ENCODE data around the gene IAPP.
"Not testable (repeated sequence)": the region's sequence is repeated elsewhere in the genome, so short reads cannot be mapped to it uniquely, and the experiment has no call there.

IAPP gene

GRCh38 chr12:21353948-21354347, 18.8 kb upstream of the IAPP start (continued):
- TF ChIP-seq, protein P1, sequence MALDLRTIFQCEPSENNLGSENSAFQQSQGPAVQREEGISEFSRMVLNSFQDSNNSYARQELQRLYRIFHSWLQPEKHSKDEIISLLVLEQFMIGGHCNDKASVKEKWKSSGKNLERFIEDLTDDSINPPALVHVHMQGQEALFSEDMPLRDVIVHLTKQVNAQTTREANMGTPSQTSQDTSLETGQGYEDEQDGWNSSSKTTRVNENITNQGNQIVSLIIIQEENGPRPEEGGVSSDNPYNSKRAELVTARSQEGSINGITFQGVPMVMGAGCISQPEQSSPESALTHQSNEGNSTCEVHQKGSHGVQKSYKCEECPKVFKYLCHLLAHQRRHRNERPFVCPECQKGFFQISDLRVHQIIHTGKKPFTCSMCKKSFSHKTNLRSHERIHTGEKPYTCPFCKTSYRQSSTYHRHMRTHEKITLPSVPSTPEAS (tag by site-specific recombination; IDR thresholded peaks at IDR 0.05): no peak

DNA sequence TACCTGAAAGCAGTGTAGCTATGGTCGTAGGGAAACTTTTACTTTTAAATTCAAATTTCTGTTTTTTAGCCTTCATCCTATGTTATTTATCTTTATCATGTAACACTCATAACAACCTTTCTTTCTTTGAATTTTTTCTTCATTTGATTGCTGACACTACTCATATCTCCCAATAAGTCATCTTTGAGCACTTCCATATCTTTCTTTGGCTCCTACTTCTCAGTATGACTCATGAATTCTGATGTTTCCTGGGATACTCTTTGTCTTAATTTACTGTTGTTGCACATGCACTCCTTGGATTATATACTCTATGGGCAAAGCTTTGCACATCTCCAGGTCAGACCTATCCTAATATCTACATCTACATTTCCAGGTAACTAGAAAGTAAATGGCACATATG, 18.1 kb upstream of the IAPP start:
- TF ChIP-seq ZFP41 (tag by site-specific recombination; IDR thresholded peaks at IDR 0.05; ENCODE audit: borderline replicate concordance) (no peak), ZNF768 (tag by site-specific recombination; IDR thresholded peaks at IDR 0.05) (no peak), ZNF155 (tag by site-specific recombination; IDR thresholded peaks at IDR 0.05) (no peak), ZNF677 (tag by site-specific recombination; IDR thresholded peaks at IDR 0.05) (no peak), ZNF623 (tag by site-specific recombination; IDR thresholded peaks at IDR 0.05) (no peak), PRDM1 (tag by site-specific recombination; IDR thresholded peaks at IDR 0.05) (no peak)
- CTCF ChIA-PET: no interaction called here

DNA sequence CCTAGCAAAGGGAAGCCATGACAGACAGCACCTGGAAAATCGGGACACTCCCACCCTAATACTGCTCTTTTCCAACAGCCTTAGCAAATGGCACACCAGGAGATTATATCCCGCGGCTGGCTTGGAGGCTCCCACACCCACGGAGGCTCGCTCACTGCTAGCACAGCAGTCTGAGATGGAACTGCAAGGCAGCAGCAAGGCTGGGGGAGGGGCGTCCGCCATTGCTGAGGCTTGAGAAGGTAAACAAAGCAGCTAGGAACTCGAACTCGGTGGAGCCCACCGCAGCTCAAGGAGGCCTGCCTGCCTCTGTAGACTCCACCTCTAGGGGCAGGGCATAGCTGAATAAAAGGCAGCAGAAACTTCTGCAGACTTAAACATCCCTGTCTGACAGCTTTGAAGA, 12.1 kb upstream of the IAPP start:
- H3K9me3 ChIP-seq (ENCODE audit: control insufficient read depth, insufficient read depth, low read depth, low read length); H3K4me3 ChIP-seq (ENCODE audit: low read depth, low read length); H3K4me1 ChIP-seq (ENCODE audit: control insufficient read depth, insufficient read depth, low read length); H3K27ac ChIP-seq (ENCODE audit: extremely low read depth, low read depth, low read length); POLR2A ChIA-PET; H3K36me3 ChIP-seq (ENCODE audit: control insufficient read depth in 2 of 2, insufficient read depth in 1 of 2, low read length in 2 of 2): not testable (repeated sequence)
- CTCF ChIA-PET: interaction anchor here (0.6 kb wide), 1 partner anchor 1739 kb away, joined by 3 read pairs; no protein-coding TSS in a partner anchor

More for the DNA sequence above, 18.1 kb upstream of the IAPP start:
- Histone ChIP-seq H3K4me3 (ENCODE audit: low read depth, low read length) (no peak overlapping the region), H3K36me3 (ENCODE audit: control insufficient read depth in 2 of 2, insufficient read depth in 1 of 2, low read length in 2 of 2) (no peaks in the 10 kb centered on the region), H3K27ac (ENCODE audit: extremely low read depth, low read depth, low read length) (no peak overlapping the region), H3K4me1 (ENCODE audit: control insufficient read depth, insufficient read depth, low read length) (no peaks in the 10 kb centered on the region), H3K9me3 (ENCODE audit: control insufficient read depth, insufficient read depth, low read depth, low read length) (no peaks in the 10 kb centered on the region)
- POLR2A ChIA-PET: no interaction called here

- no peaks in the 10 kb centered on the region for H3K4me1 ChIP-seq (ENCODE audit: control insufficient read depth, insufficient read depth, low read length)
- POLR2A ChIA-PET: no interaction called here
- no peak overlapping the region for H3K4me3 ChIP-seq (ENCODE audit: low read depth, low read length)
- no peak overlapping the region for H3K27ac ChIP-seq (ENCODE audit: extremely low read depth, low read depth, low read length)
- H3K9me3 ChIP-seq (ENCODE audit: control insufficient read depth, insufficient read depth, low read depth, low read length): no peaks in the 10 kb centered on the region
- TF ChIP-seq GLI4 (tag by site-specific recombination; IDR thresholded peaks at IDR 0.05) (no peak), SP7 (tag by site-specific recombination; IDR thresholded peaks at IDR 0.05) (no peak), ZNF354C (tag by site-specific recombination; IDR thresholded peaks at IDR 0.05; ENCODE audit: borderline replicate concordance, low read depth) (no peak)
- no peaks in the 10 kb centered on the region for H3K36me3 ChIP-seq (ENCODE audit: control insufficient read depth in 2 of 2, insufficient read depth in 1 of 2, low read length in 2 of 2)
- CTCF ChIA-PET: interaction anchor here (1.0 kb wide), 1 partner anchor 30 kb away, joined by 3 read pairs; no protein-coding TSS in a partner anchor
Observed at GRCh38 chr12:21369141-21369980, 3.3 kb upstream of the IAPP start.

- no peak overlapping the region for H3K4me3 ChIP-seq (ENCODE audit: low read depth, low read length)
- CTCF ChIA-PET: interaction anchor here (1.0 kb wide), 1 partner anchor 32 kb away, joined by 3 read pairs; no protein-coding TSS in a partner anchor
- POLR2A ChIA-PET: no interaction called here
- H3K36me3 ChIP-seq (ENCODE audit: control insufficient read depth in 2 of 2, insufficient read depth in 1 of 2, low read length in 2 of 2): no peaks in the 10 kb centered on the region
- H3K27ac ChIP-seq (ENCODE audit: extremely low read depth, low read depth, low read length): no peak overlapping the region
- no peaks in the 10 kb centered on the region for H3K4me1 ChIP-seq (ENCODE audit: control insufficient read depth, insufficient read depth, low read length)
- no peaks in the 10 kb centered on the region for H3K9me3 ChIP-seq (ENCODE audit: control insufficient read depth, insufficient read depth, low read depth, low read length)
- TF ChIP-seq, protein P2, sequence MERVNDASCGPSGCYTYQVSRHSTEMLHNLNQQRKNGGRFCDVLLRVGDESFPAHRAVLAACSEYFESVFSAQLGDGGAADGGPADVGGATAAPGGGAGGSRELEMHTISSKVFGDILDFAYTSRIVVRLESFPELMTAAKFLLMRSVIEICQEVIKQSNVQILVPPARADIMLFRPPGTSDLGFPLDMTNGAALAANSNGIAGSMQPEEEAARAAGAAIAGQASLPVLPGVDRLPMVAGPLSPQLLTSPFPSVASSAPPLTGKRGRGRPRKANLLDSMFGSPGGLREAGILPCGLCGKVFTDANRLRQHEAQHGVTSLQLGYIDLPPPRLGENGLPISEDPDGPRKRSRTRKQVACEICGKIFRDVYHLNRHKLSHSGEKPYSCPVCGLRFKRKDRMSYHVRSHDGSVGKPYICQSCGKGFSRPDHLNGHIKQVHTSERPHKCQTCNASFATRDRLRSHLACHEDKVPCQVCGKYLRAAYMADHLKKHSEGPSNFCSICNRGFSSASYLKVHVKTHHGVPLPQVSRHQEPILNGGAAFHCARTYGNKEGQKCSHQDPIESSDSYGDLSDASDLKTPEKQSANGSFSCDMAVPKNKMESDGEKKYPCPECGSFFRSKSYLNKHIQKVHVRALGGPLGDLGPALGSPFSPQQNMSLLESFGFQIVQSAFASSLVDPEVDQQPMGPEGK (tag by site-specific recombination; IDR thresholded peaks at IDR 0.05): no peak
- TF ChIP-seq SP2 (tag by site-specific recombination; IDR thresholded peaks at IDR 0.05) (no peak), REPIN1 (tag by site-specific recombination; IDR thresholded peaks at IDR 0.05; ENCODE audit: low read depth) (no peak), GFI1B (tag by site-specific recombination; IDR thresholded peaks at IDR 0.05) (no peak), MYNN (tag by site-specific recombination; IDR thresholded peaks at IDR 0.05; ENCODE audit: borderline replicate concordance) (no peak), SCRT2 (tag by site-specific recombination; IDR thresholded peaks at IDR 0.05) (no peak)
- TF ChIP-seq, protein P3, sequence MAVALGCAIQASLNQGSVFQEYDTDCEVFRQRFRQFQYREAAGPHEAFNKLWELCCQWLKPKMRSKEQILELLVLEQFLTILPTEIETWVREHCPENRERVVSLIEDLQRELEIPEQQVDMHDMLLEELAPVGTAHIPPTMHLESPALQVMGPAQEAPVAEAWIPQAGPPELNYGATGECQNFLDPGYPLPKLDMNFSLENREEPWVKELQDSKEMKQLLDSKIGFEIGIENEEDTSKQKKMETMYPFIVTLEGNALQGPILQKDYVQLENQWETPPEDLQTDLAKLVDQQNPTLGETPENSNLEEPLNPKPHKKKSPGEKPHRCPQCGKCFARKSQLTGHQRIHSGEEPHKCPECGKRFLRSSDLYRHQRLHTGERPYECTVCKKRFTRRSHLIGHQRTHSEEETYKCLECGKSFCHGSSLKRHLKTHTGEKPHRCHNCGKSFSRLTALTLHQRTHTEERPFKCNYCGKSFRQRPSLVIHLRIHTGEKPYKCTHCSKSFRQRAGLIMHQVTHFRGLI (tag by site-specific recombination; IDR thresholded peaks at IDR 0.05): no peak
- TF ChIP-seq, protein P4, sequence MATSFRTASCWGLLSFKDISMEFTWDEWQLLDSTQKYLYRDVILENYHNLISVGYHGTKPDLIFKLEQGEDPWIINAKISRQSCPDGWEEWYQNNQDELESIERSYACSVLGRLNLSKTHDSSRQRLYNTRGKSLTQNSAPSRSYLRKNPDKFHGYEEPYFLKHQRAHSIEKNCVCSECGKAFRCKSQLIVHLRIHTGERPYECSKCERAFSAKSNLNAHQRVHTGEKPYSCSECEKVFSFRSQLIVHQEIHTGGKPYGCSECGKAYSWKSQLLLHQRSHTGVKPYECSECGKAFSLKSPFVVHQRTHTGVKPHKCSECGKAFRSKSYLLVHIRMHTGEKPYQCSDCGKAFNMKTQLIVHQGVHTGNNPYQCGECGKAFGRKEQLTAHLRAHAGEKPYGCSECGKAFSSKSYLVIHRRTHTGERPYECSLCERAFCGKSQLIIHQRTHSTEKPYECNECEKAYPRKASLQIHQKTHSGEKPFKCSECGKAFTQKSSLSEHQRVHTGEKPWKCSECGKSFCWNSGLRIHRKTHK (tag by site-specific recombination; IDR thresholded peaks at IDR 0.05): no peak
Observed at GRCh38 chr12:21370845-21371449, 1.8 kb upstream of the IAPP start.
